ENCODE results near the gene DMBT1.
"Not testable (repeated sequence)": the region's sequence is repeated elsewhere in the genome, so short reads cannot be mapped to it uniquely, and the experiment has no call there.

Gene DMBT1

DNA sequence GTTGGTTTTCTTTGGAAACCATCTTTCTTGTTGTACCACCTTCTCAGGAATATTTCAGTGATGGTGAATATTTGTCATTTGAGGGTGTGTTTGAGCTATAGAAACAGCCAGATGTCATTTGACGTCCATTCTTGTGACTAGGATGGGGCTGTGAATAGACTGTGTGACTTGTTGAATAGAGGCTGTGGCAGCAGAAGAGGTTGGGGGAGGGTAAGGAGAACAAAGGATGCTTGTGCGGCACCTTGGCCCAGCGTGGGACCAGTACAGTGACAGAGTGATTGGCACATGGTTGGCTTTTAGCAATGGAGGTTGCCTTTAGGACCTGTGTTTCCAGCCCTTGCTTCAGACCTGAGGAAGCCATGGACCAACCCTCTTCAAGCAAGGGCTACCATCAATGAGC lies 11.3 kb downstream of the DMBT1 start:
- no peak for DNase-seq (ENCODE audit: low read depth)
- H3K4me3 ChIP-seq (ENCODE audit: low read depth, low read length), result no peak overlapping the region
- no peak for TF ChIP-seq CTCF (IDR thresholded peaks at IDR 0.05; ENCODE audit: low read depth, low read length, missing control alignments)

GRCh38 chr10:122575776-122576175 lies 15.2 kb downstream of the DMBT1 start:
- DNase-seq (ENCODE audit: low read depth), result no peak
- no peak for TF ChIP-seq CTCF (IDR thresholded peaks at IDR 0.05; ENCODE audit: low read depth, low read length, missing control alignments)
- no peak overlapping the region for H3K4me3 ChIP-seq (ENCODE audit: low read depth, low read length)

DNA sequence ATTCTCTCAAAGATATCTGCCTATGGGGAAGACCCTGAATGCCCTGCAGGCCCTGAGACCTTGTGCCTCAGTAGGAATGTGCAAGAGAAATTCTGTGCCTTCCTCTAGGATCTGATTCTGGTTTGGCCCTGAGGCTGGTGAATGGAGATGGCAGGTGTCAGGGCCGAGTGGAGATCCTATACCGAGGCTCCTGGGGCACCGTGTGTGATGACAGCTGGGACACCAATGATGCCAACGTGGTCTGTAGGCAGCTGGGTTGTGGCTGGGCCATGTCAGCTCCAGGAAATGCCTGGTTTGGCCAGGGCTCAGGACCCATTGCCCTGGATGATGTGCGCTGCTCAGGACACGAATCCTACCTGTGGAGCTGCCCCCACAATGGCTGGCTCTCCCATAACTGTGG lies 15.7 kb downstream of the DMBT1 start:
- DNase-seq (ENCODE audit: low read depth), result no peak
- TF ChIP-seq CTCF (IDR thresholded peaks at IDR 0.05; ENCODE audit: low read depth, low read length, missing control alignments), result no peak
- H3K4me3 ChIP-seq (ENCODE audit: low read depth, low read length), result no peak overlapping the region

GRCh38 chr10:122577311-122577885 lies 16.8 kb downstream of the DMBT1 start:
- no peak for DNase-seq (ENCODE audit: low read depth)
- no peak for TF ChIP-seq CTCF (IDR thresholded peaks at IDR 0.05; ENCODE audit: low read depth, low read length, missing control alignments)
- H3K4me3 ChIP-seq (ENCODE audit: low read depth, low read length), result no peak overlapping the region

GRCh38 chr10:122586070-122586469 lies 25.5 kb downstream of the DMBT1 start:
- H3K4me3 ChIP-seq (ENCODE audit: low read depth, low read length); DNase-seq (ENCODE audit: low read depth): not testable (repeated sequence)

DNA sequence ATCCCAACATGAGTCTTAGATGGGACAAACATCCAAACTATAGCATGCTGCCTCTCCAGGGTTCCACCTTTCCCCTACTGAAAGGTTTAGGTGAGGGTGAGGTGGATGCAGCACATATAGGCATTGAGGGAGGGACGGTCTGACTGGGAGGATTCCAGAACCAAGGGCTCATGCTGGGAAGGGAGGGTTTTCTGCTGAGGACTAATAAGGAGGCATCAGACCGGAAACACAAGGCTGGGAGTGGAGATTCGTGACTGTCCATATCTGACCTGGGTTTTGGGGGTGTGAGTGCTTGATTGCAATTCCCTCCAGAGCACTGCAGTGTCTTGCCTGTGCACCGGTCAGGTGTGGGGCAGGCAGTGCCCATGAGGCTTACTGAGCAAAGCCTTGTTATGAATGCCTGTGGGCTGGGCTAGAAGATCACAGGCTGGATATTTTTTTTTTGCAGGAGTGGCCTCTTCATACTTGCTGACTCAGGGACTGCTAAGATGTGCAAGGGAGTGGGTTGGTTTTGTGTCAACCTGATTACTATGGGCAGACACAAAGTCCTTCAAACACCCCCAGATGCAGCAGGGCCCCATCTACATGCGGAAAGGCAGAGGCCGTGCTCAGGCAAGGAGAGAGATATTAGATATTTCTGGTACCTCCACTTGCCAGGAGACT lies 26.7 kb downstream of the DMBT1 start:
- no peak overlapping the region for H3K4me3 ChIP-seq (ENCODE audit: low read depth, low read length)
- TF ChIP-seq CTCF (IDR thresholded peaks at IDR 0.05; ENCODE audit: low read depth, low read length, missing control alignments), result no peak
- DNase-seq (ENCODE audit: low read depth), result no peak

DNA sequence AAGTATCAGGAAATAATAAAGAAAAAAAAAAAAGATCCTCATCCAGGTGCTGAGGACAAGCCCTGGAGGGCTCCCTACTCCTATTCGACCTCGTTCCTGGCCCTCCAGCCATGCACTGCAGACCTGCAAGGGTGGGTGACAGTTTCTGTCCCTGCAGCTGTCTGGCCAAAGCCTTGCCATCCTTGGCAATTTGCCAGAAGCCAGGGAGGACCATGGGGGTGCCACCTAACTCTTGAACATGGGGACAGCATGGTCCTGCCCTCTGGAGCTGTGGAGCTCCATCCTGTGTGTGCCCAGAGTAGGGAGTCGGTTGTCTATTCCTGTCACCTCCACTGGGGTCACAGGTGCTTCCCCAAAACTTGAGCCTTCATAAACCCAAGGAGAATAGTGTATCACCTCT lies 27.8 kb downstream of the DMBT1 start:
- no peak for TF ChIP-seq CTCF (IDR thresholded peaks at IDR 0.05; ENCODE audit: low read depth, low read length, missing control alignments)
- no peak overlapping the region for H3K4me3 ChIP-seq (ENCODE audit: low read depth, low read length)
- no peak for DNase-seq (ENCODE audit: low read depth)
